HEK293 (cell line): ENCODE measurements around the gene USP31.

Experiments
- CTCF ChIP-seq: fragments of 450-650 bp; formaldehyde crosslinking; IDR thresholded peaks from 2 replicates; pipeline ENCODE4 v1.5.1; 2016; ENCODE audit warnings: missing biosample characterization, missing genetic modification characterization
- GLI2 ChIP-seq: fragments of 450-650 bp; formaldehyde crosslinking; IDR thresholded peaks from 2 replicates; pipeline ENCODE4; 2017; ENCODE audit warnings: missing biosample characterization, missing genetic modification characterization, low read depth, borderline replicate concordance
- PATZ1 ChIP-seq: fragments of 450-650 bp; formaldehyde crosslinking; IDR thresholded peaks from 2 replicates; pipeline ENCODE4 v1.5.1; 2016; ENCODE audit warnings: missing biosample characterization, missing genetic modification characterization
- SALL2 ChIP-seq: fragments of 450-650 bp; formaldehyde crosslinking; IDR thresholded peaks from 2 replicates; pipeline ENCODE4 v1.5.0; 2017; ENCODE audit warnings: missing biosample characterization, mild to moderate bottlenecking, missing genetic modification characterization, borderline replicate concordance
- ZEB2 ChIP-seq: fragments of 450-650 bp; formaldehyde crosslinking; IDR thresholded peaks from 2 replicates; pipeline ENCODE4 v1.5.1; 2016; ENCODE audit warnings: missing biosample characterization, missing genetic modification characterization
- ZNF747 ChIP-seq: fragments of 450-650 bp; formaldehyde crosslinking; IDR thresholded peaks from 2 replicates; pipeline ENCODE4 v1.5.1; 2016; ENCODE audit warnings: missing biosample characterization, missing genetic modification characterization

- TF ChIP-seq PATZ1 (no peak), ZNF747 (tag by site-specific recombination) (no peak), CTCF (tag by site-specific recombination) (no peak), ZEB2 (tag by site-specific recombination) (no peak), SALL2 (tag by site-specific recombination) (no peak), GLI2 (no peak)
Measured at GRCh38 chr16:23183543-23183862, 34.3 kb upstream of the USP31 start.
